Posterior cingulate gyrus (tissue), 11 donors: ENCODE measurements around the gene DAAM2.
A peak's percentile ranks its signal among the peaks of the same experiment; 100 is the strongest.

ENCODE experiments used
- DNase-seq, 10 donors: peaks; one replicate each; pipeline versions ENCODE4 v3.0.0 to v3.0.0-alpha.2; 2020 to 2021; ENCODE audit warnings: mixed read lengths in 3 of 10
- intact Hi-C: fragments of 100-400 bp; cut with DNase I; formaldehyde crosslinking; loops from one replicate; pipeline ENCODE4 v1.15.1; 2023

The DAAM2 gene

DNA sequence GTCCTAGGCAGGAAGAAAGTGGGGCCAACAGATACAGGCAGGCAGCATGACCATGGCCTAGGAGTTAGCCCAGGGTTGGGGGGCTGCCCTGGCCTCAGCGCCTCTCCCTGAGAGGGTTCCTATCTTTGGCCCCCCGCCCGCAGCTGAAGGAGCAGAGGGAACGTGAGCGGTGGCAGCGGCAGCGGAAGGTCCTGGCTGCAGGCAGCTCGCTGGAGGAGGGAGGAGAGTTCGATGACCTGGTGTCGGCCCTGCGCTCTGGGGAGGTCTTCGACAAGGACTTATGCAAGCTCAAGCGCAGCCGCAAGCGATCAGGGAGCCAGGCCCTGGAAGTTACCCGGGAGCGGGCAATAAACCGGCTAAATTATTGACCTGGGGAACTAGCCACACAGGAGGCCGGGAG, 109.5 kb downstream of the DAAM2 start:
- peak in 1 of 10 donors; percentile 70 for DNase-seq
- intact Hi-C loops = no loop called here

DNA sequence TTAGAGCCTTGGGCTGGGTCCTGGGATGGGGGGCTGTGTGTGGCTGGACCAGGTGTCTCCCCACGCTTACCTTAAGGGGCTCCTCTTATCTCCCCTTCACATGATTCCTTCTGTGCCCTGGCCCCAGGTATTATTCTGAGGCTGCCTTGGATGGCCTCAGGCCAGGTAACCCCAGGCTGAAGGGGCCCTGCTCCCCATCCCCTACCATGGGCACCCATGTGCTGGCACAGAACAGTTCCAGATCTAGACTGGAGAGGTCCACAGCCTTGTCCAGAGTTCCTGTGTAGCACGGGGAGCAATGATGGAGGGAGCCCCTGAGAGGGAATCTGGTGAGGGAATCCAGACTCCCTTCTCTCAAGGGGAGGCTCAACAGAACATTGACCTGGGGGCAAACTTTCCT, 110.0 kb downstream of the DAAM2 start:
- peak in 1 of 10 donors; percentile 77 for DNase-seq
- intact Hi-C loops = no loop called here

DNA sequence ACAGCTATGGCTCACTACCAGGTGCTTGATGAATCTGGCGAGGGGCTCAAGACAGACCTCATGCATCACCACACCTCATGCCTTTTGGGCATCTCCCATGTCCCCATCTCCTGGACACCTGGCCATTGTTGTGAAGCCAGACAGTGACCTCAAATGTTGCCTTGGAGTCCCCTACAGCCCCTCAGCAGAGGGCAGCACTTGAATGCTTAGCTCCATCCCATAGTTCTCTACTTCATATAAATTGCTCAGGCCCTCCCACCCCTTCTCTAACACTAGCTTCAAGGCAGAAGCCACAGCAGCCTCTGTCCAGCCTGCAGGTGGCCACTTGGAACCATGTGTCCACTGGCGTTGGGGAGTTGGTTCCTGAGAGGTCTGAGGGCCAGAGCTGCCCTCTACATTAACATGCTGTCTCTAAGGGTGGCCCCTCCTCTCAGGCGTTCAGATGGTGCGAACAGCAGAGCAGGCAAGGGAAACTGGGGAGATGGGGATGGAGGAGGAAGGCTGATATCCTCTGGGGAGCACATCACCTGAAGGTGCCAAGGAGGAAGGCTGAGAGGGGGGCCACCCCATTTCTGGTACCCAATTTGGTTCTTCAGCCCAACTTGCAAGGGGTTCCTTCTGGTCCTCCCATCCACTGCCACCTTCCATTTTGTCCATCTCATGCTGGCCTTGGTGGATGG, 110.8 kb downstream of the DAAM2 start:
- peak in 1 of 10 donors; percentile 59 for DNase-seq
- intact Hi-C loops = no loop called here

GRCh38 chr6:39903656-39904055, 111.5 kb downstream of the DAAM2 start:
- DNase-seq = peak in 1 of 10 donors; percentile 18
- intact Hi-C loops = no loop called here

GRCh38 chr6:39904946-39905639, 112.9 kb downstream of the DAAM2 start:
- DNase-seq = peak in 1 of 10 donors; percentile 69
- intact Hi-C loops = no loop called here

DNA sequence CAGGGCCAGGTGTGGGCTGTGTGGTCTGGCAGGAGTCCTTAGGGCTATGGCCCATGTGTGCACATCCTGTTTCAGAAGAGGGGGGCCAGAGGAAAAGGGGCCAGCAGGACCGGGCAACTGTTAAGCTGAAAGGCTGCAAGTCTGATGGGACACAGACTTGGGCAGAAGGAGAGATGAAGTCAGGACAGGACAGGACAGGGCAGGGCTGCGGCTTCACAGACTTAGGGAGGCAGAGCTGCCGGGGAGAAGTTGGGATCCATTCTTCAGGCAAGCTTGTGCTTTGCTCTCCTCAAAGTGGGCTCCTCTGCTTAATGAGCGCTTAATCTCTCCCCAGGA, 113.4 kb downstream of the DAAM2 start:
- intact Hi-C loops = no loop called here
- DNase-seq = no peak

- no peak for DNase-seq
- intact Hi-C loops = no loop called here
These were observed 114.2 kb downstream of the DAAM2 start for GRCh38 chr6:39906318-39906761.

- DNase-seq = no peak
- intact Hi-C loops = no loop called here
These were observed 115.8 kb downstream of the DAAM2 start for GRCh38 chr6:39907871-39908575.

- intact Hi-C loops = no loop called here
- no peak for DNase-seq
These were observed 116.8 kb downstream of the DAAM2 start for GRCh38 chr6:39908838-39909583.

- intact Hi-C loops = no loop called here
- DNase-seq = no peak
These were observed 117.5 kb downstream of the DAAM2 start for GRCh38 chr6:39909701-39910100.

- intact Hi-C loops = no loop called here
- no peak for DNase-seq
These were observed 118.0 kb downstream of the DAAM2 start for GRCh38 chr6:39910164-39910563.

DNA sequence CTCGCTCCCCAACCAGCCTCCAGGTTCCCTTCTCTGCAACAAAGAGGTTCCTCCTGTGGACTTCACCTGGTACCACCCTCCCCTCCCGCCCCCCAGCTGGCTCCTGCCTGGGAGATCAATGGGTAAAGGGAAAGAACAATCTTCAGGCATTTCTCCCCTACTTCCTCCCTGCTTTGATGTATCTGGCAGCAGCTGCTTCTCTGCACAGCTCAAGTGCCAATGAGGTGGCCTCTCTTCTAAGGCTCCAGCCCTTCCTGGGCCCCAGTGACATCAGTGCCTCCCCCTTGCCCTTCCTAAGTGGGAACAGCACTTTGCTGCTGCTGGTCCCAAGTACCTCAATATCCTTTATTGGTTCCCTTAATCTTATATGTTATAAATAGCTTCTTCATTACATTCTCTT, 118.6 kb downstream of the DAAM2 start:
- DNase-seq = no peak
- intact Hi-C loops = no loop called here

- DNase-seq = no peak
- intact Hi-C loops = no loop called here
These were observed 119.4 kb downstream of the DAAM2 start for GRCh38 chr6:39911513-39912125.

DNA sequence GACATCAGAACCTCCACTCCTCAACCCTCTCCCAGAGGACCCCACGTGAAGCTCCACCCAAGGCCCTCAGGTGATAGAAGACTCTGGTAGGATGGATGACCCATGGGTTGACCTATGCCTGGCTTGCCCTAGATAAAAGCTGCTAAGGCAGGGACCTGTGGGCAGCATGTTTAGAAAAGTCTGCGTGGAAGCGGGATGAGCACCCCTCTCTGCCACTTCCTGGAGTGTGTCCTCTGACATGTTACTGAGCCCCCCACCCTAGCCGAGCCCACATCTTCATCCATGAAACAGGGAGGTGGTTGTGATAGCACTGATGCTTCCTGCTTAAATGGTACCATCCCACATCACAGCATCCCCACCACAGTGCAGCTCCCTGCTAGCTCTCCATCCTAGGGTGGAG, 120.3 kb downstream of the DAAM2 start:
- no peak for DNase-seq
- intact Hi-C loops = no loop called here

DNA sequence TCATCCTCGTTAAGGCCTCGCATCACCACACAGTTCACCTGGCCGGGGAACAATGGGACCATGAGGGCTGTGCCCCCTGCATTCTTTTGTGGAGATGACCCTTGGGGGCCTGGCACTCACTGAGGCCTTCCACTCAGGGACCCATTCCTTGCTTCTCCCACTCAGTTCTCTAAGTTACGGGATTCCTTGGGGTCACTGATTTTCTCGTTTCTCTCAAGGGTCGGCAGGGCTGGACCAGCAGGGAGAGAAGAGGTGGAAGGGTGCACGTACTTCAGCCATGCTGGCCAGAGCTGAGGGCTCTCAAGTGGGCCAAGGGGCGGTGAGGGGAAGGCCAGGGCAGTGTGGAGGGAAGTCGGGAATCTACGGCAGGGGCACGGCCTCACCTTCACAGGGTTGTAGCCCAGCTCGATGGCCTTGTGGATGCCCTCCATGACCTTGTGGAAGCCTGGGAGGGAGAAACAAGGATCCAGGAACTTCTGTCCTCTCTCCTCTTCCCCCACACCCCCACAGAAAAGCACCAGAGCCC, 121.3 kb downstream of the DAAM2 start:
- DNase-seq = no peak
- intact Hi-C loops = no loop called here

- DNase-seq = no peak
- intact Hi-C loops = no loop called here
These were observed 122.1 kb downstream of the DAAM2 start for GRCh38 chr6:39914239-39914638.

DNA sequence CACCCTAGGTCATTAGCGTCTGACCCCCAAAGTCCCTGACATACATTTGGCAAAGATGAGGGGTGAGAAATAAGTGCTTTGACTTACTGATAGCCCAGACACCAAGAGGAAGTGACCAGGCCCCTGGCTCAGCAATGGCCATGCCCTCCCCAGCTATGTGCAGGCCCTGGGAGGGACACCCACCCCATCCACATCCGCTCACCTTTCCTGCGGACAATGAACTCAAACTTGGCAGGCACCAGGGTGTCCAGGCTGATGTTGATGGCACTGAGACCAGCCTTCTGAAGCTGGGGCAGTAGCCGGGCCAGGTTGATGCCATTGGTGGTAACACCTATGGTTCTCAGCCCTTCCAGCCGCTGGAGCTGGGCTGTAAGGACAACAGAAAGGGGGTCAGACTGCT, 123.7 kb downstream of the DAAM2 start:
- DNase-seq = no peak
- intact Hi-C loops = no loop called here

GRCh38 chr6:39917329-39917728, 125.2 kb downstream of the DAAM2 start:
- no peak for DNase-seq
- intact Hi-C loops = no loop called here

- DNase-seq = no peak
- intact Hi-C loops = no loop called here
These were observed 125.8 kb downstream of the DAAM2 start for GRCh38 chr6:39917981-39918380.

DNA sequence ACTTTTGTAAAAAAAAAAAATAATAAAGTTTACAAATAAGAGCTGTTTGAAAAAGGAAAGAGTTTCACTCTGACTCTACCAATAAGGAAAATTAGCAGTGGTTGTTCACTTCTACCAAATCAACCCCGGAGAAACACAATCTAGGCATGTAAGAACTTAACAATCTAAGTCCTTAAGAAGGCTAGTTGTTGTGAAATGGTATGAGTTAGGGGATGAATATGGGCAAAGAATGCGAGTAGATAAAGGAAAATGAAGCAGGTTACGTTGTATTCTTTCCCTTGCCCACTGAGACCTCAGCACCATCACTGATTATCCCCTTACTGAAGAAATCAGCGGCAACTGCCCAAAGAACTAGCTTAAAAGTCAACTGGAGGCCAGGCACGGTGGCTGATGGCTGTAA, 126.7 kb downstream of the DAAM2 start:
- intact Hi-C loops = no loop called here
- DNase-seq = no peak
